ENCODE measurements around the gene NACC1. TPM values are rescaled to one million over a fixed set of nuclear protein-coding genes. Genes with fewer than 3 reads are reported as not detected.
A peak's percentile ranks its signal among the peaks of the same experiment; 100 is the strongest.

The NACC1 gene
- total RNA-seq, 1 donor: 53.9 TPM

- Histone ChIP-seq H3K9me3 (ENCODE audit: low read depth, low read length) (no peaks in the 10 kb centered on the region), H4K20me1 (ENCODE audit: insufficient read depth, low read length) (peaks cover 17% of the 10 kb centered on the region), H3K4me1 (ENCODE audit: insufficient read depth, low read length) (peaks cover 24% of the 10 kb centered on the region), H3K79me2 (ENCODE audit: insufficient read depth, low read length) (peaks cover 38% of the 10 kb centered on the region), H3K27ac (ENCODE audit: low read depth, low read length) (peak overlapping the region; percentile 94), H3K27me3 (ENCODE audit: insufficient read depth, low read length) (no peaks in the 10 kb centered on the region), H2AFZ (ENCODE audit: low read length) (no peak overlapping the region), H3K4me2 (ENCODE audit: insufficient read depth, low read length) (peak overlapping the region; percentile 97), H3K36me3 (ENCODE audit: insufficient read depth, low read length) (no peaks in the 10 kb centered on the region), H3K4me3 (ENCODE audit: insufficient read depth, low read length) (peak overlapping the region; percentile 71)
- DNase-seq (ENCODE audit: insufficient read length, low spot score, missing footprints): peak; percentile 95
- TF ChIP-seq CTCF (IDR thresholded peaks at IDR 0.05; ENCODE audit: extremely low read depth, low read depth, low read length): peak; percentile 39
Observed at GRCh38 chr19:13154911-13155471, 36.9 kb downstream of the NACC1 start.

GRCh38 chr19:13155472-13156359, 37.7 kb downstream of the NACC1 start:
- Histone ChIP-seq H3K4me2 (ENCODE audit: insufficient read depth, low read length) (peak overlapping the region; percentile 97), H4K20me1 (ENCODE audit: insufficient read depth, low read length) (peaks cover 17% of the 10 kb centered on the region), H3K9me3 (ENCODE audit: low read depth, low read length) (no peaks in the 10 kb centered on the region), H3K4me3 (ENCODE audit: insufficient read depth, low read length) (peak overlapping the region; percentile 71), H2AFZ (ENCODE audit: low read length) (no peak overlapping the region), H3K4me1 (ENCODE audit: insufficient read depth, low read length) (peaks cover 28% of the 10 kb centered on the region), H3K36me3 (ENCODE audit: insufficient read depth, low read length) (no peaks in the 10 kb centered on the region), H3K27me3 (ENCODE audit: insufficient read depth, low read length) (no peaks in the 10 kb centered on the region), H3K79me2 (ENCODE audit: insufficient read depth, low read length) (peaks cover 33% of the 10 kb centered on the region), H3K27ac (ENCODE audit: low read depth, low read length) (peak overlapping the region; percentile 94)
- TF ChIP-seq CTCF (IDR thresholded peaks at IDR 0.05; ENCODE audit: extremely low read depth, low read depth, low read length): no peak
- peak; percentile 97 for DNase-seq (ENCODE audit: insufficient read length, low spot score, missing footprints)

DNA sequence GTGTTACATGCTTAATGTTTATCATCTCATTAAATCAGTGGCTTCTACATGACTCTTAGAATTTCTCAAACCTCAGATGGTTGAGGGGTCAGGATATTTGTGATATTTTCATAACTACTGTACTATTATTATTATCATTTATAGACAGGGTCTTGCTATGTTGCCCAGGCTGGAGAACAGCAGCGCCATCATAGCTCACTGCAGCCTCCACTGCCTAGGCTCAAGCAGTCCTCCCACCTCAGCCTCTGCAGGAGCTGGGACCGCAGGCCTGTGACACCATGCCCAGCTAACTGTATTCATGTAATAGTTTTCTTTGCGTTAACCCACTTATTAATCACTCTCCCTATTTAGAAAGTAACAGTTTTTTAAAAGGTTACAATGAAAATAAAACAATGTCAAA, 41.6 kb downstream of the NACC1 start:
- no peak overlapping the region for H3K4me2 ChIP-seq (ENCODE audit: insufficient read depth, low read length)
- no peaks in the 10 kb centered on the region for H3K27me3 ChIP-seq (ENCODE audit: insufficient read depth, low read length)
- no peak for TF ChIP-seq CTCF (IDR thresholded peaks at IDR 0.05; ENCODE audit: extremely low read depth, low read depth, low read length)
- H4K20me1 ChIP-seq (ENCODE audit: insufficient read depth, low read length): no peaks in the 10 kb centered on the region
- H3K4me3 ChIP-seq (ENCODE audit: insufficient read depth, low read length): no peak overlapping the region
- H2AFZ ChIP-seq (ENCODE audit: low read length): no peak overlapping the region
- H3K36me3 ChIP-seq (ENCODE audit: insufficient read depth, low read length): no peaks in the 10 kb centered on the region
- H3K9me3 ChIP-seq (ENCODE audit: low read depth, low read length): no peaks in the 10 kb centered on the region
- peaks cover 43% of the 10 kb centered on the region for H3K4me1 ChIP-seq (ENCODE audit: insufficient read depth, low read length)
- peaks cover 4% of the 10 kb centered on the region for H3K79me2 ChIP-seq (ENCODE audit: insufficient read depth, low read length)
- no peak overlapping the region for H3K27ac ChIP-seq (ENCODE audit: low read depth, low read length)
- no peak for DNase-seq (ENCODE audit: insufficient read length, low spot score, missing footprints)

DNA sequence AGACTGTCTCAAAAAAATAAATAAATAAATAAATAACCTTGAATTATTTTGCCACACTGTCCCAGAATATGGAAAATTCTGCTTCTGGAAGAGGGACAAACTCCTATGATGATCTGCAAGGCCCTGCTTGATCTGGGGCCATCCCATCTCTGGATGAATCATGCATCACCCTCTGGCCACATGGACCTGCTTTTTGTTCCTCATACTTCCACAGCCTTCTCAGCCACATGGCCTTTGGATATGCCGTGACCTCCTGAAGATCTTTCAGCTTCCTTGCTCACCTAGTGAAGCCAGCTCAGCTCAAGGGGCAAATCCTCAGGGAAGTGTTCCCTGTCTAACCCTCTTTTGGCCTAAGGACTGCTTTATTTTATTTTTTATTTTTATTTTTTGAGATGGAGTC, 42.5 kb downstream of the NACC1 start:
- H3K27me3 ChIP-seq (ENCODE audit: insufficient read depth, low read length): no peaks in the 10 kb centered on the region

More for the DNA sequence above, 42.5 kb downstream of the NACC1 start:
- peak; percentile 93 for DNase-seq (ENCODE audit: insufficient read length, low spot score, missing footprints)
- no peak overlapping the region for H3K27ac ChIP-seq (ENCODE audit: low read depth, low read length)
- no peak overlapping the region for H3K4me3 ChIP-seq (ENCODE audit: insufficient read depth, low read length)
- no peak for TF ChIP-seq CTCF (IDR thresholded peaks at IDR 0.05; ENCODE audit: extremely low read depth, low read depth, low read length)
- no peaks in the 10 kb centered on the region for H3K9me3 ChIP-seq (ENCODE audit: low read depth, low read length)
- H3K36me3 ChIP-seq (ENCODE audit: insufficient read depth, low read length): no peaks in the 10 kb centered on the region
- no peak overlapping the region for H3K4me2 ChIP-seq (ENCODE audit: insufficient read depth, low read length)
- H3K79me2 ChIP-seq (ENCODE audit: insufficient read depth, low read length): no peaks in the 10 kb centered on the region
- peak overlapping the region; percentile 51 for H2AFZ ChIP-seq (ENCODE audit: low read length)
- H4K20me1 ChIP-seq (ENCODE audit: insufficient read depth, low read length): no peaks in the 10 kb centered on the region
- peaks cover 44% of the 10 kb centered on the region for H3K4me1 ChIP-seq (ENCODE audit: insufficient read depth, low read length)

Data from osteoblast (primary cell).